Activated CD8-positive, alpha-beta memory T cell treated with anti-CD3 and anti-CD28 coated beads for 36 hours (primary cell): Measurements from ENCODE around the gene PEPD. TPM values are rescaled to one million over a fixed set of nuclear protein-coding genes. Genes with fewer than 3 reads are reported as not detected.

ENCODE experiments used
- CTCF ChIA-PET: fragments of 350-600 bp; sonication (Branson Sonifier 250); formaldehyde crosslinking; loops from one replicate; lab custom pipeline; 2021; ENCODE audit warnings: antibody characterized with exemption; lab: Charles Lee
- POLR2A ChIA-PET: fragments of 350-600 bp; sonication (Branson Sonifier 250); formaldehyde crosslinking; loops from one replicate; lab custom pipeline; 2021; ENCODE audit warnings: antibody characterized with exemption; lab: Charles Lee
- total RNA-seq, 2 experiments: library from RNA; stranded (reverse); gene quantifications; one replicate each; pipeline ENCODE4 v1.2.3, GENCODE V29; 2021

The PEPD gene
- total RNA-seq, 2 experiments from 2014 or later: 42.2 to 46.2 TPM

- ChIA-PET POLR2A (no interaction called here), CTCF (interaction anchor here (0.6 to 2.0 kb wide), 2 partner anchors 18 to 462 kb away, joined by 3 to 5 read pairs; no protein-coding TSS in a partner anchor)
Measured at GRCh38 chr19:33388231-33388724, 133.3 kb downstream of the PEPD start.

- POLR2A ChIA-PET: no interaction called here
- CTCF ChIA-PET: interaction anchor here (2.0 kb wide), 1 partner anchor 19 kb away, joined by 5 read pairs; no protein-coding TSS in a partner anchor
Measured at GRCh38 chr19:33387351-33388230, 134.0 kb downstream of the PEPD start.

GRCh38 chr19:33386361-33386858 lies 135.2 kb downstream of the PEPD start:
- ChIA-PET CTCF (no interaction called here), POLR2A (no interaction called here)

- POLR2A ChIA-PET: no interaction called here
- CTCF ChIA-PET: interaction anchor here (0.9 kb wide), 1 partner anchor 30 kb away, joined by 3 read pairs; no protein-coding TSS in a partner anchor
Measured at GRCh38 chr19:33385956-33386355, 135.6 kb downstream of the PEPD start.

GRCh38 chr19:33384983-33385382 lies 136.6 kb downstream of the PEPD start:
- CTCF ChIA-PET: interaction anchor here (0.7 to 0.9 kb wide), 2 partner anchors 12 to 31 kb away, joined by 3 read pairs; no protein-coding TSS in a partner anchor
- POLR2A ChIA-PET: no interaction called here

GRCh38 chr19:33383720-33384292 lies 137.8 kb downstream of the PEPD start:
- CTCF ChIA-PET: no interaction called here
- POLR2A ChIA-PET: no interaction called here

GRCh38 chr19:33382982-33383381 lies 138.6 kb downstream of the PEPD start:
- ChIA-PET CTCF (no interaction called here), POLR2A (no interaction called here)

- CTCF ChIA-PET: no interaction called here
- POLR2A ChIA-PET: no interaction called here
Measured at GRCh38 chr19:33382006-33382405, 139.6 kb downstream of the PEPD start.

- POLR2A ChIA-PET: no interaction called here
- CTCF ChIA-PET: no interaction called here
Measured at GRCh38 chr19:33381101-33381500, 140.5 kb downstream of the PEPD start.

- ChIA-PET POLR2A (no interaction called here), CTCF (no interaction called here)
Measured at GRCh38 chr19:33379151-33379829, 142.3 kb downstream of the PEPD start.

GRCh38 chr19:33377586-33378475 lies 143.8 kb downstream of the PEPD start:
- ChIA-PET CTCF (interaction anchor here (0.9 to 2.1 kb wide), 3 partner anchors 29 to 200 kb away, joined by 3 to 5 read pairs (median 4); no protein-coding TSS in a partner anchor), POLR2A (no interaction called here)

GRCh38 chr19:33376941-33377557 lies 144.5 kb downstream of the PEPD start:
- ChIA-PET CTCF (interaction anchor here (0.6 to 2.1 kb wide), 4 partner anchors 30 to 234 kb away, joined by 3 to 5 read pairs (median 4); no protein-coding TSS in a partner anchor), POLR2A (no interaction called here)

- CTCF ChIA-PET: interaction anchor here (0.6 to 2.1 kb wide), 2 partner anchors 30 to 234 kb away, joined by 5 read pairs; no protein-coding TSS in a partner anchor
- POLR2A ChIA-PET: no interaction called here
Measured at GRCh38 chr19:33376423-33376822, 145.2 kb downstream of the PEPD start.

GRCh38 chr19:33375837-33376159 lies 145.8 kb downstream of the PEPD start:
- CTCF ChIA-PET: interaction anchor here (2.1 kb wide), 1 partner anchor 31 kb away, joined by 5 read pairs; no protein-coding TSS in a partner anchor
- POLR2A ChIA-PET: no interaction called here

GRCh38 chr19:33375156-33375836 lies 146.3 kb downstream of the PEPD start:
- CTCF ChIA-PET: interaction anchor here (0.8 to 1.7 kb wide), 2 partner anchors 73 to 140 kb away, joined by 4 to 5 read pairs; partner anchors contain the start of gene CEBPA

GRCh38 chr19:33374236-33374714 lies 147.3 kb downstream of the PEPD start:
- CTCF ChIA-PET: interaction anchor here (0.8 to 1.7 kb wide), 2 partner anchors 72 to 139 kb away, joined by 4 to 5 read pairs; partner anchors contain the start of gene CEBPA
- POLR2A ChIA-PET: interaction anchor here (0.6 to 1.2 kb wide), 3 partner anchors 146 to 198 kb away, joined by 3 to 5 read pairs (median 3); partner anchors contain the start of gene PEPD

More at GRCh38 chr19:33375156-33375836, 146.3 kb downstream of the PEPD start:
- POLR2A ChIA-PET: no interaction called here
